WTC11 (cell line): ENCODE measurements around the gene ULK4. TPM values are rescaled to one million over a fixed set of nuclear protein-coding genes. Genes with fewer than 3 reads are reported as not detected.

Experiments
- ATAC-seq: fragments of 200-7000 bp; cut with Tn5 transposase; 2 replicates; pipeline ENCODE4 v1.10.0; 2021; ENCODE audit warnings: mild to moderate bottlenecking, moderate library complexity
- CTCF ChIA-PET: fragments of 300-600 bp; sonication (Branson Sonifier 250); formaldehyde crosslinking; loops from one replicate; lab custom pipeline; 2021; ENCODE audit warnings: antibody characterized with exemption; lab: Charles Lee
- POLR2A ChIA-PET: fragments of 350-600 bp; sonication (Branson Sonifier 250); formaldehyde crosslinking; loops from one replicate; lab custom pipeline; 2021; ENCODE audit warnings: antibody characterized with exemption; lab: Charles Lee
- DNase-seq: peaks from one replicate; pipeline ENCODE4 v3.0.0; 2021; ENCODE audit warnings: low spot score
- H3K27ac Mint-ChIP-seq: 2 replicates; pipeline ENCODE4 v1.8.0; 2021; ENCODE audit warnings: mixed read lengths
- H3K27me3 Mint-ChIP-seq: 2 replicates; pipeline ENCODE4 v1.8.0; 2021; ENCODE audit warnings: low read depth, mild to moderate bottlenecking, moderate library complexity, mixed read lengths
- H3K36me3 Mint-ChIP-seq: 2 replicates; pipeline ENCODE4 v1.8.0; 2021; ENCODE audit warnings: mixed read lengths
- H3K4me1 Mint-ChIP-seq: 2 replicates; pipeline ENCODE4 v1.8.0; 2022; ENCODE audit warnings: mixed read lengths
- H3K4me3 Mint-ChIP-seq: 2 replicates; pipeline ENCODE4 v1.8.0; 2021; ENCODE audit warnings: mild to moderate bottlenecking, moderate library complexity, mixed read lengths
- H3K9me3 Mint-ChIP-seq: 2 replicates; pipeline ENCODE4 v1.8.0; 2021; ENCODE audit warnings: mixed read lengths
- AR ChIP-seq: fragments of 250-450 bp; sonication (Bioruptor Pico); IDR thresholded peaks from 2 replicates; pipeline ENCODE4 v1.9.0; 2021; ENCODE audit warnings: mild to moderate bottlenecking
- ATF1 ChIP-seq: sonication (generic); formaldehyde crosslinking; IDR thresholded peaks from 2 replicates; pipeline ENCODE4 v1.8.1; 2023; ENCODE audit warnings: mild to moderate bottlenecking, moderate library complexity, missing genetic modification reagents
- CDX4 ChIP-seq: fragments of 250-450 bp; sonication (Bioruptor Pico); IDR thresholded peaks from 2 replicates; pipeline ENCODE4 v1.9.0; 2021; ENCODE audit warnings: moderate library complexity, mild to moderate bottlenecking, inconsistent platforms, borderline replicate concordance
- CREB1 ChIP-seq: sonication (generic); formaldehyde crosslinking; IDR thresholded peaks from 2 replicates; pipeline ENCODE4 v1.8.0; 2023; ENCODE audit warnings: mild to moderate bottlenecking, missing genetic modification reagents
- EMX1 ChIP-seq: fragments of 250-450 bp; sonication (Bioruptor Pico); IDR thresholded peaks from 2 replicates; pipeline ENCODE4 v1.8.0; 2021; ENCODE audit warnings: mild to moderate bottlenecking
- FOXJ3 ChIP-seq: sonication (generic); formaldehyde crosslinking; IDR thresholded peaks from 2 replicates; pipeline ENCODE4 v1.9.0; 2021; ENCODE audit warnings: missing genetic modification reagents, mild to moderate bottlenecking, borderline replicate concordance
- GABPB1 ChIP-seq: sonication (generic); formaldehyde crosslinking; IDR thresholded peaks from 2 replicates; pipeline ENCODE4 v1.8.1; 2023; ENCODE audit warnings: mild to moderate bottlenecking, missing genetic modification reagents
- HMGA2 ChIP-seq: fragments of 250-450 bp; sonication (Bioruptor Pico); IDR thresholded peaks from 2 replicates; pipeline ENCODE4 v1.4.0; 2021; ENCODE audit warnings: mild to moderate bottlenecking, moderate library complexity
- HMGXB4 ChIP-seq: sonication (generic); formaldehyde crosslinking; IDR thresholded peaks from 2 replicates; pipeline ENCODE4 v1.8.1; 2023; ENCODE audit warnings: mild to moderate bottlenecking, moderate library complexity, missing genetic modification reagents
- JAZF1 ChIP-seq: fragments of 250-450 bp; sonication (Bioruptor Pico); IDR thresholded peaks from 2 replicates; pipeline ENCODE4 v1.9.0; 2021; ENCODE audit warnings: moderate library complexity, mild to moderate bottlenecking, inconsistent platforms
- JUN ChIP-seq: sonication (generic); formaldehyde crosslinking; IDR thresholded peaks from 2 replicates; pipeline ENCODE4 v1.8.0; 2023; ENCODE audit warnings: mild to moderate bottlenecking, missing genetic modification reagents
- MAX ChIP-seq: sonication (generic); formaldehyde crosslinking; IDR thresholded peaks from 2 replicates; pipeline ENCODE4 v1.8.0; 2022; ENCODE audit warnings: mild to moderate bottlenecking, missing genetic modification reagents
- NFYB ChIP-seq: sonication (generic); formaldehyde crosslinking; conservative IDR thresholded peaks from 2 replicates; pipeline ENCODE4 v1.8.0; 2022; ENCODE audit warnings: low read depth, missing genetic modification reagents
- PREB ChIP-seq: sonication (generic); formaldehyde crosslinking; IDR thresholded peaks from 2 replicates; pipeline ENCODE4 v1.8.1; 2022; ENCODE audit warnings: mild to moderate bottlenecking, missing genetic modification reagents, moderate library complexity, borderline replicate concordance
- ZNF138 ChIP-seq: sonication (generic); formaldehyde crosslinking; conservative IDR thresholded peaks from 2 replicates; pipeline ENCODE4 v1.8.1; 2022; ENCODE audit warnings: mild to moderate bottlenecking, moderate library complexity, missing genetic modification reagents
- ZNF281 ChIP-seq: sonication (generic); formaldehyde crosslinking; IDR thresholded peaks from 2 replicates; pipeline ENCODE4 v1.8.0; 2023; ENCODE audit warnings: mild to moderate bottlenecking, missing genetic modification reagents
- ZNF317 ChIP-seq: sonication (generic); formaldehyde crosslinking; IDR thresholded peaks from 2 replicates; pipeline ENCODE4 v1.8.1; 2023; ENCODE audit warnings: low read depth, mild to moderate bottlenecking, moderate library complexity, missing genetic modification reagents, borderline replicate concordance
- ZSCAN18 ChIP-seq: fragments of 250-450 bp; sonication (Bioruptor Pico); IDR thresholded peaks from 2 replicates; pipeline ENCODE4 v2.1.2; 2022; ENCODE audit warnings: mild to moderate bottlenecking, moderate library complexity
- total RNA-seq: library from RNA; stranded (reverse); gene quantifications from 3 replicates; pipeline ENCODE4 v1.2.3, GENCODE V29; 2021

Gene ULK4
- total RNA-seq, 1 experiment from 2014 or later, result 9.2 TPM

- ChIA-PET POLR2A (no interaction called here), CTCF (no interaction called here)
- ATAC-seq (no peak), DNase-seq (no peak)
- Mint-ChIP-seq H3K4me1 (peaks cover 2% of the 10 kb centered on the region; the same call in 1 of the 2 replicates), H3K9me3 (peaks cover 38% of the 10 kb centered on the region), H3K4me3 (no peak overlapping the region), H3K36me3 (peaks cover 3% of the 10 kb centered on the region; the same call in 1 of the 2 replicates), H3K27me3 (no peaks in the 10 kb centered on the region), H3K27ac (no peak overlapping the region)
- TF ChIP-seq PREB (CRISPR knock-in tag) (no peak), CREB1 (CRISPR knock-in tag) (no peak), MAX (CRISPR knock-in tag) (no peak), ZNF281 (no peak), ZNF138 (CRISPR knock-in tag) (no peak), AR (CRISPR knock-in tag) (no peak), GABPB1 (CRISPR knock-in tag) (no peak), FOXJ3 (CRISPR knock-in tag) (no peak), EMX1 (CRISPR knock-in tag) (no peak), HMGXB4 (no peak), ATF1 (no peak), ZNF317 (CRISPR knock-in tag) (no peak), JAZF1 (CRISPR knock-in tag) (no peak), NFYB (CRISPR knock-in tag) (no peak), JUN (CRISPR knock-in tag) (no peak), CDX4 (CRISPR knock-in tag) (no peak), ZSCAN18 (CRISPR knock-in tag) (no peak), HMGA2 (no peak)
Measured at GRCh38 chr3:41424543-41425300, 537.2 kb downstream of the ULK4 start.
